HFFc6 (cell line): ENCODE results near the gene SLC12A5. TPM values are rescaled to one million over a fixed set of nuclear protein-coding genes. Genes with fewer than 3 reads are reported as not detected.

ENCODE experiments used
- DNase-seq: peaks from one replicate; pipeline ENCODE4 v3.0.0-alpha.2; 2018
- H3K27ac Mint-ChIP-seq: 2 replicates; pipeline ENCODE4 v1.8.0; 2020; ENCODE audit warnings: mild to moderate bottlenecking, mixed read lengths
- H3K27me3 Mint-ChIP-seq: 2 replicates; pipeline ENCODE4 v1.8.0; 2021; ENCODE audit warnings: mild to moderate bottlenecking, moderate library complexity, mixed read lengths; ENCODE audit not compliant: insufficient read depth
- H3K36me3 Mint-ChIP-seq: 2 replicates; pipeline ENCODE4 v1.8.0; 2021; ENCODE audit warnings: low read depth, mixed read lengths
- H3K4me1 Mint-ChIP-seq: 2 replicates; pipeline ENCODE4 v1.8.0; 2020; ENCODE audit warnings: low read depth, mixed read lengths
- H3K4me3 Mint-ChIP-seq: 2 replicates; pipeline ENCODE4 v1.8.0; 2020; ENCODE audit warnings: mild to moderate bottlenecking, moderate library complexity, mixed read lengths
- H3K9me3 Mint-ChIP-seq: 2 replicates; pipeline ENCODE4 v1.8.0; 2020; ENCODE audit warnings: mild to moderate bottlenecking, mixed read lengths
- CTCF ChIP-seq: fragments of 200-600 bp; sonication (generic); IDR thresholded peaks from 2 replicates; pipeline ENCODE4 v1.5.0; 2021; ENCODE audit warnings: antibody characterized with exemption, mild to moderate bottlenecking
- total RNA-seq, 6 experiments: library from RNA; stranded (reverse); fragmentation: NEBNext Ultra II Directional; extraction: Animal tissue kit (Norgen Biotek cat#: 25700); gene quantifications; 2 replicates in 1 of 6; 3 replicates in 5 of 6; pipeline ENCODE4 v1.2.3, GENCODE V29; 2021

SLC12A5 gene
- total RNA-seq, 6 experiments from 2014 or later: 0.18 to 0.82 (median 0.52) TPM; not detected in 1

- no peak for TF ChIP-seq CTCF
- peaks cover 62% of the 10 kb centered on the region for H3K27me3 Mint-ChIP-seq
- no peak overlapping the region for H3K27ac Mint-ChIP-seq
- no peaks in the 10 kb centered on the region for H3K36me3 Mint-ChIP-seq
- no peaks in the 10 kb centered on the region for H3K4me1 Mint-ChIP-seq
- no peak overlapping the region for H3K4me3 Mint-ChIP-seq
- H3K9me3 Mint-ChIP-seq: no peaks in the 10 kb centered on the region
- DNase-seq: no peak
These were observed 24.8 kb upstream of the SLC12A5 start for GRCh38 chr20:46004187-46004586.

DNA sequence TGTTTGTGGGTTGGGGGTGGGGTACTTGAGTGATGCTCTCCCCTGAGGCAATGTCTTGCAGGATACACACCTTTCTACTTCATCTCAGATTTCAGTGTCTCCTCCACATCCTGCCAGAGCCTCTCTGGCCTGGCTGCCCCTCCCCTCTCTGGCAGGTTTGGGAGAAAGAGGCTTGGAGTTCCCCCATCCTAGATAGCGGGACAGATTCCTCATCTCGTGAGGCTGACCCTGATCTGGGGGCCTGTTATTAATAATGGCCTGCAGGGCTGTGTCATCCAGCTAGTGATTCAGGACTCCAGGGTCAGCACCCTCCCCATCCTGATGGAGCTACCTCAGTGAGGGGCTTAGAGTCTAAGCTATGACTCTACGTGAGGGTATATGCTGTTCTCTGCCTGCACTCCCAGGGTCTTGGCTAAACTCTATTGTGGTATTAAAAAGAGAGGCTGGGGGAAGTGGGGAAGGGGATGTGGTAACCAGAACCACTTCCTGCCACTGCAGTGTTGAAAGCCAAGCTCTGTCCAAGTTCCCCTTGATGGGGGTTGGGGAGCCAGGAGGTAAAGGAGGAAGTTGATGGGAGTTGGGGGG is 24.0 kb upstream of the SLC12A5 start:
- H3K27me3 Mint-ChIP-seq: peaks cover 61% of the 10 kb centered on the region

GRCh38 chr20:46006022-46006705 is 22.9 kb upstream of the SLC12A5 start:
- H3K4me3 Mint-ChIP-seq: no peak overlapping the region
- H3K9me3 Mint-ChIP-seq: no peaks in the 10 kb centered on the region; the same call in 1 of the 2 replicates
- peaks cover 6% of the 10 kb centered on the region; the same call in 1 of the 2 replicates for H3K4me1 Mint-ChIP-seq
- no peak for TF ChIP-seq CTCF
- peaks cover 61% of the 10 kb centered on the region for H3K27me3 Mint-ChIP-seq
- DNase-seq: no peak
- H3K36me3 Mint-ChIP-seq: no peaks in the 10 kb centered on the region
- H3K27ac Mint-ChIP-seq: no peak overlapping the region

More for the DNA sequence above, 24.0 kb upstream of the SLC12A5 start:
- Mint-ChIP-seq H3K4me3 (no peak overlapping the region), H3K36me3 (no peaks in the 10 kb centered on the region), H3K4me1 (peaks cover under 1% of the 10 kb centered on the region; the same call in 1 of the 2 replicates), H3K27ac (no peak overlapping the region), H3K9me3 (no peaks in the 10 kb centered on the region)
- no peak for DNase-seq
- no peak for TF ChIP-seq CTCF

DNA sequence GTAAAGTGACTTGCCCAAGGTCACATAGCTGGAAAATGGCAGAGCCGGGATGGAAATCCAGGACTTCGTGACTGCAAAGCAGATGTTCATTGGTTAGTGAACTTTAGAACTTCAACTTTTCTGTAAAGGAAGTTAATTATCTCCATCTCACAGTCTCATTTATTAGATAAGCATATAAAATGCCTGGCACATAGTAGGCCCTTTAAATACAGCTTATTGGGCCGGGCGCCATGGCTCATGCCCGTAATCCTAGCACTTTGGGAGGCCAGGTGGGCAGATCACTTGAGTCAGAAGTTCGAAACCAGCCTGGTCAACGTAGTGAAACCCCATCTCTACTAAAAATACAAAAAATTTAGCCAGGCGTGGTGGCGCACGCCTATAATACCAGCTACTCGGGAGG is 22.1 kb upstream of the SLC12A5 start:
- Mint-ChIP-seq H3K4me3 (no peak overlapping the region), H3K4me1 (peaks cover 11% of the 10 kb centered on the region; the same call in 1 of the 2 replicates), H3K27me3 (peaks cover 61% of the 10 kb centered on the region), H3K9me3 (peaks cover 8% of the 10 kb centered on the region; the same call in 1 of the 2 replicates), H3K36me3 (peaks cover 6% of the 10 kb centered on the region; the same call in 1 of the 2 replicates), H3K27ac (no peak overlapping the region)
- no peak for DNase-seq
- TF ChIP-seq CTCF: no peak

DNA sequence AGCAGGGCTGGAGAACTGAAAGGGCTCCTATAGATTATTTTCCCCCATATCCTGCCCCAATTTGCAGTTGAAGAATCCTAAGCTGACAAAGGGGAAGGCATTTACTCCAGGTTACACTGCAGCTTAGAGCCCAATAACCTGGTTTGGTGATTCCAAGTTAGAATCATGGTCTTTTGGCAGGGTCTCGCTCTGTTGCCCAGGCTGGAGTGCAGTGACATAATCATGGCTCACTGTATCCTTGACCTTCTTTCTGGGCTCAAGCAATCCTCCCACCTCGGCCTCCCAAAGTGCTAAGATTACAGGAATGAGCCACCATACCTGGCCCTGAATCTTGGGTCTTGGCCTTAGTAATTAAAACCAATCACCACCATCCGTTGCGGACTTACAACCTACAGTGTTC is 21.3 kb upstream of the SLC12A5 start:
- no peak for DNase-seq
- Mint-ChIP-seq H3K27me3 (peaks cover 61% of the 10 kb centered on the region), H3K9me3 (peaks cover 8% of the 10 kb centered on the region; the same call in 1 of the 2 replicates), H3K27ac (no peak overlapping the region), H3K4me1 (peaks cover 11% of the 10 kb centered on the region; the same call in 1 of the 2 replicates), H3K4me3 (no peak overlapping the region), H3K36me3 (peaks cover 6% of the 10 kb centered on the region; the same call in 1 of the 2 replicates)
- no peak for TF ChIP-seq CTCF
